GM20431 (cell line): ENCODE data around the gene CLMP.
"Not testable (repeated sequence)": the region's sequence is repeated elsewhere in the genome, so short reads cannot be mapped to it uniquely, and the experiment has no call there.

Experiments
- in situ Hi-C: fragments of 300-500 bp; cut with MseI, MboI; formaldehyde crosslinking; loops from one replicate; pipeline ENCODE4 v1.15.0; 2020; ENCODE audit warnings: low sequenced_read_pairs; ENCODE audit not compliant: unreplicated experiment

CLMP gene

GRCh38 chr11:123219066-123219690 is 24.1 kb upstream of the CLMP start:
- in situ Hi-C loops = no loop called here

- in situ Hi-C loops = no loop called here
Measured at GRCh38 chr11:123218451-123218850, 23.4 kb upstream of the CLMP start.

GRCh38 chr11:123217897-123218296 is 22.8 kb upstream of the CLMP start:
- in situ Hi-C loops = no loop called here

- in situ Hi-C loops = no loop called here
Measured at GRCh38 chr11:123216249-123216648, 21.2 kb upstream of the CLMP start.

GRCh38 chr11:123214940-123215339 is 19.9 kb upstream of the CLMP start:
- in situ Hi-C loops = no loop called here

- in situ Hi-C loops = no loop called here
Measured at GRCh38 chr11:123214396-123214795, 19.3 kb upstream of the CLMP start.

- in situ Hi-C loops = no loop called here
Measured at GRCh38 chr11:123213307-123213771, 18.3 kb upstream of the CLMP start.

- in situ Hi-C loops = no loop called here
Measured at GRCh38 chr11:123212406-123212805, 17.4 kb upstream of the CLMP start.

GRCh38 chr11:123211981-123212380 is 16.9 kb upstream of the CLMP start:
- in situ Hi-C loops = no loop called here

GRCh38 chr11:123211149-123211852 is 16.3 kb upstream of the CLMP start:
- in situ Hi-C loops = no loop called here

GRCh38 chr11:123209591-123209990 is 14.5 kb upstream of the CLMP start:
- in situ Hi-C loops = no loop called here

- in situ Hi-C loops = no loop called here
Measured at GRCh38 chr11:123206791-123207434, 11.9 kb upstream of the CLMP start.

GRCh38 chr11:123206055-123206454 is 11.0 kb upstream of the CLMP start:
- in situ Hi-C loops = not testable (repeated sequence)

GRCh38 chr11:123203934-123204333 is 8.9 kb upstream of the CLMP start:
- in situ Hi-C loops = no loop called here

- in situ Hi-C loops = no loop called here
Measured at GRCh38 chr11:123203471-123203870, 8.4 kb upstream of the CLMP start.

- in situ Hi-C loops = no loop called here
Measured at GRCh38 chr11:123202155-123203151, 7.4 kb upstream of the CLMP start.

- in situ Hi-C loops = no loop called here
Measured at GRCh38 chr11:123200264-123200663, 5.2 kb upstream of the CLMP start.

- in situ Hi-C loops = no loop called here
Measured at GRCh38 chr11:123197711-123198110, 2.7 kb upstream of the CLMP start.

GRCh38 chr11:123196060-123196714 is 1.1 kb upstream of the CLMP start:
- in situ Hi-C loops = no loop called here
